Subcutaneous adipose tissue (tissue), 4 donors: Measurements from ENCODE around the gene AATK. TPM values are rescaled to one million over a fixed set of nuclear protein-coding genes. Genes with fewer than 3 reads are reported as not detected.

Source experiments
- CTCF ChIP-seq: fragments of 450-650 bp; IDR thresholded peaks from one replicate; pipeline ENCODE4 v1.5.1; 2016; ENCODE audit warnings: low read depth, mild to moderate bottlenecking, control low read depth, antibody characterized with exemption, moderate library complexity
- total RNA-seq, 4 donors: library from RNA; depleted of rRNA; stranded (reverse); fragments of >200 nt; gene quantifications; one replicate each; pipeline ENCODE4 v1.1.0, GENCODE V29; 2016

The AATK gene
- total RNA-seq = 1 to 10 TPM; 1.0 to 2.0 (median 1.7) TPM

GRCh38 chr17:81166033-81166492, at the start of gene AATK:
Gene AATK (minus strand): TSS chr17:81166221. CDS start chr17:81165992, 229 bp downstream.
- no peak for TF ChIP-seq CTCF

- no peak for TF ChIP-seq CTCF
These were observed 48.0 kb upstream of the AATK start for GRCh38 chr17:81213978-81214377.

GRCh38 chr17:81212365-81212764, 46.3 kb upstream of the AATK start:
- TF ChIP-seq CTCF = no peak

GRCh38 chr17:81210868-81211267, 44.8 kb upstream of the AATK start:
- no peak for TF ChIP-seq CTCF

GRCh38 chr17:81210466-81210865, 44.4 kb upstream of the AATK start:
- no peak for TF ChIP-seq CTCF

- no peak for TF ChIP-seq CTCF
These were observed 43.1 kb upstream of the AATK start for GRCh38 chr17:81209141-81209540.

- no peak for TF ChIP-seq CTCF
These were observed 42.6 kb upstream of the AATK start for GRCh38 chr17:81208651-81209050.
